Measurements from ENCODE around the gene WIF1. TPM values are rescaled to one million over a fixed set of nuclear protein-coding genes. Genes with fewer than 3 reads are reported as not detected.

Gene WIF1
- total RNA-seq, 1 experiment from 2014 or later, result not detected

DNA sequence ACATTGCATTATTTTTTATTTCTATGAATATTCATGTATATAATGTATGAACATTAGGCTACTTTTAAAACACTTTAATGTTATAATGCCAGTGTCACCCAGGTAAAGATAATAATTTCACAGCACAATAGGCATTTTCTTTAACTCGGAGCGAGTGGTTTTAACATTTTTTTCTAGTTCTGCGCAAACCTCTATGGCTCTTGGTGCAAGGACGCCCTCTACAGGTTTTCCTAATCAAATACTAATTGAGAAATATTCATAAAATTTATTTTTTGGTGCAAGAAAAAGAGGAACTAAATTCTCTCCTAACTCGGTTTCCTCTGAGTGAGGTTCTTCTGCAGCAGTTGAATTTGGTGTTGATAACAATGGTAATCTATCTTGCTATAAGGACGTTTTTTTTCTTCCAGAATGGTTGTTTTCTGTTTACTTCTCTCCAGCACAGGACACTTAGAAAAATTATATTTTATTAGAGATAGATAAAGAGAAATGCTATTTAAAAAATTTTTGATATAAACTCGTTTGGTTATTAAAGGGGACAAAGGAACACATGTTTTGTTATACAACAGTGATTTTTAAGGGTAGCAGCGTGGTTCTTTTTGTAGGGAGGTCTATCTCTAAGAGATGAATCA lies 2.4 kb upstream of the WIF1 start:
- DNase-seq (ENCODE audit: low read depth), result peak; percentile 10

GRCh38 chr12:65122703-65123102 lies 1.6 kb upstream of the WIF1 start:
- DNase-seq (ENCODE audit: low read depth), result no peak

DNA sequence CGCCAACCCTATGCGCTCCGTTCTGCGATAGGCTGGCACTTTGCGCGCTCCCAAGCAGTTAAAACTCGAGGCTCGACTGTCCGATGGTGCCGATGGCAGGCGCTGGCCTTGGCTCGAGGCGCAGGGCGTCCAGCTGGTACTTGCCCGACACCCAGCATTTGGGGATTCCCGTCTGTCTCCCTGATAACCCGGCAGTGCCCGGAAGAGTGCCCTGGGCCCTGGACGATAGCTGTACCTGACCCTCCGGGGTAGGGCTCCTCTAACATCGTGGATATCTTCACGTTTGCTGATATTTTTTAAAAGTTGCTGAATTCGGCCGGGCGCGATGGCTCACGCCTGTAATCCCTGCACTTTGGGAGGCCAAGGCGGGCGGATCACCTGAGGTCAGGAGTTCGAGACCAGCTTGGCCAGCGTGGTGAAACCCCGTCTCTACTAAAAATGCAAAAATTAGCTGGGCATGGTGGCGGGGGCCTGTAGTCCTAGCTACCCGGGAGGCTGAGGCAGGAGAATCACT lies 908 bp upstream of the WIF1 start:
- no peak for DNase-seq (ENCODE audit: low read depth)

DNA sequence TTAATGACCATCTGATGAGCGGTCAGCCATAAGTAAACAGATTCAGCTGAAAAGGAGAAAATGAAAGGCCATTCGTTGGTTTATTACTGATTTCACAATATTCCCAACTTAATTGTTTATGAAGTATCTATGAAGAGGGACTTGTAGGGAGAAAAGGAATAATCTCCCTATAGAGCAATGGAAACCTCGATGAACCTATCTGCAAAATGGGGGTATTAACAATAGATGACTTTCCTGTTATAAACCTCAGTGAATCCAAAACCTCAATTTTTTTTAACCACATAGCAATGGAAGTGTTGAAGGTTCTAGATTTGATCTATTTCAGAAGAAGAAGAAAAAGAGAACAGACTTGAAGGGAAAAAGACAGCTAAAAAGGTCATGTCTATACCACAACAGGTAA lies 2.0 kb downstream of the WIF1 start:
- DNase-seq (ENCODE audit: low read depth), result no peak

DNA sequence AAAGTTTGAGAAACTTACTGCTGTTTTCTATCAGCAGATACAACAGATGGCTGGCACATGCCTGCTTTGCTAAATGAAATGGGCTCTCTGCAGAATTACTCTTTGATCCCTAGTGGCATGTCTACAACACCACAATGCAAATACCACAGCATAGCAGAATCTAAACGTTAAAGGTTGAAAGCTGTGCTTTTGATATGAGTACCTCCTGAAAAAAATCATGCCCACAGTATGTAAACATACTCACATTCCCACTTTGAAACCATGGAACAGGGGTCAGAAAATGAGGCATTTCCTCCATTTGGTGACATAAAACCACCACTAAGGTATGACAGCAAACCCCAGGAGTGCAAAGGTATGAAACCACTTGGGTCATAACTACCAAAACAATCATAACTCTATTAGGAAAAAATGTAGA lies 7.5 kb downstream of the WIF1 start:
- DNase-seq (ENCODE audit: low read depth), result peak; percentile 28

DNA sequence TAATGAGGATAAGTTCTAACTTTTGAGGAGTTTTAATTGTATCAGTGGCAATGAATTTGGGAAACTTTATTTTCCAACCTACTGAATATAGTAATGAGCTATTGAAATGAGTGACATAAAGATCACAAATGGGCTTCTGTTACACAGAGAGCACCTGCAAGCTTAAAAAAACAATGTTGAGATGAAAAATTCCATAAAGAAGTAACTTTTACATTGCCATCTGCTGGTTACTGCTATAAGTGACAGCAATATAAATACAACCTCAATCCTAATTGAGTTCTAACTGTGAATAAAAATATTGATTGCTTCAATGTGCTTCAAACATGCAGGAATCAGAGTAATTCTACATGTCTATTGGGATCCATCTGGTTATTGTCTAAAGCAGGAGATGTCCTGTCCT lies 14.2 kb downstream of the WIF1 start:
- DNase-seq (ENCODE audit: low read depth), result no peak

- DNase-seq (ENCODE audit: low read depth), result peak; percentile 34
These were observed 21.0 kb downstream of the WIF1 start for GRCh38 chr12:65100140-65100539.

DNA sequence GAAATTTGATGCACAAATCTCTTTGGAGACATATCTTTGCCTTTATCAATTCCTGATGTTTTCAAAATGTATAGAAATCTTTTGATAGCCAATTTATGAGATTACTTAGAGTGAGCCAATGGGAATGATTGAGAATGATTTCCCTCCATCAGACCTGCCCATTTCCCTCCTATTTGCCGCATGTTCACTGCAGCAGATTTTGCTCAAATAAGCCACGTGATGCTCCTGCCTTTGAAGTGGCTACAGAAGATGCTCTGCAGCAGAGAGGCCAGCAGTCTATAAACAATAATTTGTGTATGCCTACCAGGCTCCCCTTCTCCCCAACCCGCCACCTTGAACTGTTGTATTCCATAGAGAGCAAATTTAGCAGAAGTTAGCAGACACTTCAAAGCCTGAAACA lies 21.9 kb downstream of the WIF1 start:
- DNase-seq (ENCODE audit: low read depth), result no peak

DNA sequence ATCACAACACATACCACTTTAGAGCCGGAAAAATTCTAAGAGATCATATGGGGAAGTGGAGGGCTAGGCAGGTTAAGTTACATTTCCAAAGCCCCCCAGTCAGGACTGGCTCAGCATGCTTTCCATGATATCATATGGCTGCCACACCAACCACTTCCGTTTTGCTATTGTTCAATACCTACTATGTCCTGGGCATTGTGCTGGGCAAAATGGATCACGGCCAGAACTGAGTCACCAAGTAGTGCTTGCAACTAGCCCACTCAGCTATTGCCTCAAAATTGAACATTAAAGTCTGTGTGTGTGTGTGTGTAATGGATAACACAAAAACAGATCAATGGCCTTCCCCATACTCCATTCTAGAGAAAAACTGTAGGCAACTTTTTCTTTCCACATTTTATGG lies 22.7 kb downstream of the WIF1 start:
- peak; percentile 78 for DNase-seq (ENCODE audit: low read depth)

- DNase-seq (ENCODE audit: low read depth), result no peak
These were observed 26.4 kb downstream of the WIF1 start for GRCh38 chr12:65094722-65095121.

DNA sequence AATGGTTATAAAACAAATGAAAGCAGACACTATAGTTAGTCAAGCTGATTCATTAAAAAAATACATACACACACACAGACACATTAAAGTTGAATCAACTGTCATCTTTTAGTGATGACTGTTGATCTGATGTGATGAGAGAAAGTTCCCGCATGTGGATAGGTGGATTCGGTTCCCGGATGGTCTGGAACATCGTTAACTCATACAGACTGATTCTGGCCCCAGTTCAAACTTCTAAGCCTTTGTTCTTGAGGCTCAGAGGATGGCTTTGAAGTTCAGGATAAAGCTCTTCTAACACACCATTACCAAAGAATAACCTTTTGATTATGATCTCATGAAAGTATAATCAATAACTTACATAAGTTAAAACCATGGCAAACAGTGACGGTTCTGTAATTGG lies 27.5 kb downstream of the WIF1 start:
- DNase-seq (ENCODE audit: low read depth), result peak; percentile 25

- DNase-seq (ENCODE audit: low read depth), result no peak
These were observed 30.6 kb downstream of the WIF1 start for GRCh38 chr12:65090461-65090860.

- no peak for DNase-seq (ENCODE audit: low read depth)
These were observed 34.9 kb downstream of the WIF1 start for GRCh38 chr12:65086236-65086635.

GRCh38 chr12:65084579-65084978 lies 36.5 kb downstream of the WIF1 start:
- no peak for DNase-seq (ENCODE audit: low read depth)

DNA sequence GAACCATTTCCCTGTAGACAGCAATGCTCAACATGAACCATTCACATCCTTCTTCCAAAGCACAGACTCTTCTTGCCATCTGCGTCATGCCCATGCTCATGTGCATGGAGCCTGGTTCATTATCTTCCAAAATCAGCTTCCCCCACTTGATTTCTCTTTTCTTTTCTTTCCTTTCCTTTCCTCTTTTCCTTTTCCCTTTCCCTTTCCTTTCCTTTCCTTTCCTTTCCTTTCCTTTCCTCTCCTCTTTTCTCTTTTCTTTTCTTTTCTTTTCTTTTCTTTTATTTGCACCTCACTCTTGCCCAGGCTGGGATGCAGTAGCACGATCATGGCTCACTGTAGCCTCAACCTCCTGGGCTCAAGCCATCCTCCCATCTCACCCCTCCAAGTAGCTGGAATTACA lies 37.5 kb downstream of the WIF1 start:
- DNase-seq (ENCODE audit: low read depth), result no peak

GRCh38 chr12:65082406-65082805 lies 38.7 kb downstream of the WIF1 start:
- no peak for DNase-seq (ENCODE audit: low read depth)

DNA sequence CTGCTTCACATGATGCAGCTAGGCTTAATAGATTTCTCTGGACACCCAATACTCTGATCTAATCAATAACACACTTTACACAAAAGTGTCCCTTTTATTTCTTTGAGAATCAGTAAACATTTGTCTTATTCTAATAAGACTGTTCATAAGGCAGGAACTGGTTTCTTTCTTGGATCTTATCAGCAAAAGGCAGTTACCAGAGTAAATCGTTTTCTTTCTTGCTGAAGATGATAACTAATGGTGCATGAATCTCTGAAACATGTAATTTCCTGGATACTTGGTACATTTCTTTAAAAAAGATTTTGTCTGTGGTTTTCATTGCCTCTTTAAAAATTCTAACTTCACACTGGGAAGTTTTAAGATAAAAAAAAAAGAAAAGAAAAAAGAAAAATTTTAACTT lies 39.6 kb downstream of the WIF1 start:
- DNase-seq (ENCODE audit: low read depth), result no peak

GRCh38 chr12:65074932-65075331 lies 46.2 kb downstream of the WIF1 start:
- no peak for DNase-seq (ENCODE audit: low read depth)

GRCh38 chr12:65069336-65069735 lies 51.8 kb downstream of the WIF1 start:
- no peak for DNase-seq (ENCODE audit: low read depth)

GRCh38 chr12:65067383-65067782 lies 53.7 kb downstream of the WIF1 start:
- DNase-seq (ENCODE audit: low read depth), result no peak

GRCh38 chr12:65055859-65056258 lies 65.2 kb downstream of the WIF1 start:
- no peak for DNase-seq (ENCODE audit: low read depth)

GRCh38 chr12:65051218-65051617 lies 69.9 kb downstream of the WIF1 start:
- no peak for DNase-seq (ENCODE audit: low read depth)

GRCh38 chr12:65045269-65045668 lies 75.8 kb downstream of the WIF1 start:
- no peak for DNase-seq (ENCODE audit: low read depth)

- DNase-seq (ENCODE audit: low read depth), result no peak
These were observed 81.8 kb downstream of the WIF1 start for GRCh38 chr12:65039301-65039700.
